H1 (cell line): ENCODE measurements around the gene KLKB1. TPM values are rescaled to one million over a fixed set of nuclear protein-coding genes. Genes with fewer than 3 reads are reported as not detected.

ENCODE experiments used
- NRF1 ChIP-seq: IDR thresholded peaks from 2 replicates; pipeline ENCODE4 v1.6.1; 2011; ENCODE audit warnings: mild to moderate bottlenecking, low read depth, low read length, improper control_type of control experiment
- SIRT6 ChIP-seq: IDR thresholded peaks from one replicate; pipeline ENCODE4 v1.7.1; 2012; ENCODE audit warnings: low read length, inconsistent platforms
- SIX5 ChIP-seq: IDR thresholded peaks from 2 replicates; pipeline ENCODE4 v1.6.1; 2011; ENCODE audit warnings: mild to moderate bottlenecking, low read depth, low read length
- ZNF274 ChIP-seq: IDR thresholded peaks from 2 replicates; pipeline ENCODE4 v1.7.0; 2012; ENCODE audit warnings: low read length, borderline replicate concordance; ENCODE audit errors: extremely low read depth
- polyA plus RNA-seq, 7 experiments: library from polyadenylated mRNA; depleted of rRNA in 3 of 7; stranded (reverse) in 5 of 7; unstranded in 2 of 7; fragments of >200 nt in 5 of 7; fragments of 200-250 nt in 2 of 7; gene quantifications; 1 replicate in 5 of 7; 2 replicates in 1 of 7; 4 replicates in 1 of 7; pipeline versions ENCODE4 v1.2.1 to v1.2.3, GENCODE V29; 2011 to 2013; ENCODE audit warnings: missing spikeins in 2 of 7, mixed read lengths in 2 of 7
- total RNA-seq: library from RNA; stranded (reverse); fragmentation: NEBNext Ultra II Directional; extraction: Animal tissue kit (Norgen Biotek cat#: 25700); gene quantifications from 2 replicates; pipeline ENCODE4 v1.2.1, GENCODE V29; 2021
- TF ChIP-seq, protein P1 (sequence below): fragments of 300-600 bp; sonication (generic); IDR thresholded peaks from 2 replicates; pipeline ENCODE4 v1.7.1; 2012; ENCODE audit warnings: low read length, moderate library complexity, mild to moderate bottlenecking, inconsistent platforms; ENCODE audit not compliant: insufficient replicate concordance

KLKB1 gene
- total and polyA plus RNA-seq, 2 of the 8 experiments (the other 6 are each of a cell fraction or from before 2014, with no cell fraction given): 12.0 to 20.9 TPM

- TF ChIP-seq, protein P1, sequence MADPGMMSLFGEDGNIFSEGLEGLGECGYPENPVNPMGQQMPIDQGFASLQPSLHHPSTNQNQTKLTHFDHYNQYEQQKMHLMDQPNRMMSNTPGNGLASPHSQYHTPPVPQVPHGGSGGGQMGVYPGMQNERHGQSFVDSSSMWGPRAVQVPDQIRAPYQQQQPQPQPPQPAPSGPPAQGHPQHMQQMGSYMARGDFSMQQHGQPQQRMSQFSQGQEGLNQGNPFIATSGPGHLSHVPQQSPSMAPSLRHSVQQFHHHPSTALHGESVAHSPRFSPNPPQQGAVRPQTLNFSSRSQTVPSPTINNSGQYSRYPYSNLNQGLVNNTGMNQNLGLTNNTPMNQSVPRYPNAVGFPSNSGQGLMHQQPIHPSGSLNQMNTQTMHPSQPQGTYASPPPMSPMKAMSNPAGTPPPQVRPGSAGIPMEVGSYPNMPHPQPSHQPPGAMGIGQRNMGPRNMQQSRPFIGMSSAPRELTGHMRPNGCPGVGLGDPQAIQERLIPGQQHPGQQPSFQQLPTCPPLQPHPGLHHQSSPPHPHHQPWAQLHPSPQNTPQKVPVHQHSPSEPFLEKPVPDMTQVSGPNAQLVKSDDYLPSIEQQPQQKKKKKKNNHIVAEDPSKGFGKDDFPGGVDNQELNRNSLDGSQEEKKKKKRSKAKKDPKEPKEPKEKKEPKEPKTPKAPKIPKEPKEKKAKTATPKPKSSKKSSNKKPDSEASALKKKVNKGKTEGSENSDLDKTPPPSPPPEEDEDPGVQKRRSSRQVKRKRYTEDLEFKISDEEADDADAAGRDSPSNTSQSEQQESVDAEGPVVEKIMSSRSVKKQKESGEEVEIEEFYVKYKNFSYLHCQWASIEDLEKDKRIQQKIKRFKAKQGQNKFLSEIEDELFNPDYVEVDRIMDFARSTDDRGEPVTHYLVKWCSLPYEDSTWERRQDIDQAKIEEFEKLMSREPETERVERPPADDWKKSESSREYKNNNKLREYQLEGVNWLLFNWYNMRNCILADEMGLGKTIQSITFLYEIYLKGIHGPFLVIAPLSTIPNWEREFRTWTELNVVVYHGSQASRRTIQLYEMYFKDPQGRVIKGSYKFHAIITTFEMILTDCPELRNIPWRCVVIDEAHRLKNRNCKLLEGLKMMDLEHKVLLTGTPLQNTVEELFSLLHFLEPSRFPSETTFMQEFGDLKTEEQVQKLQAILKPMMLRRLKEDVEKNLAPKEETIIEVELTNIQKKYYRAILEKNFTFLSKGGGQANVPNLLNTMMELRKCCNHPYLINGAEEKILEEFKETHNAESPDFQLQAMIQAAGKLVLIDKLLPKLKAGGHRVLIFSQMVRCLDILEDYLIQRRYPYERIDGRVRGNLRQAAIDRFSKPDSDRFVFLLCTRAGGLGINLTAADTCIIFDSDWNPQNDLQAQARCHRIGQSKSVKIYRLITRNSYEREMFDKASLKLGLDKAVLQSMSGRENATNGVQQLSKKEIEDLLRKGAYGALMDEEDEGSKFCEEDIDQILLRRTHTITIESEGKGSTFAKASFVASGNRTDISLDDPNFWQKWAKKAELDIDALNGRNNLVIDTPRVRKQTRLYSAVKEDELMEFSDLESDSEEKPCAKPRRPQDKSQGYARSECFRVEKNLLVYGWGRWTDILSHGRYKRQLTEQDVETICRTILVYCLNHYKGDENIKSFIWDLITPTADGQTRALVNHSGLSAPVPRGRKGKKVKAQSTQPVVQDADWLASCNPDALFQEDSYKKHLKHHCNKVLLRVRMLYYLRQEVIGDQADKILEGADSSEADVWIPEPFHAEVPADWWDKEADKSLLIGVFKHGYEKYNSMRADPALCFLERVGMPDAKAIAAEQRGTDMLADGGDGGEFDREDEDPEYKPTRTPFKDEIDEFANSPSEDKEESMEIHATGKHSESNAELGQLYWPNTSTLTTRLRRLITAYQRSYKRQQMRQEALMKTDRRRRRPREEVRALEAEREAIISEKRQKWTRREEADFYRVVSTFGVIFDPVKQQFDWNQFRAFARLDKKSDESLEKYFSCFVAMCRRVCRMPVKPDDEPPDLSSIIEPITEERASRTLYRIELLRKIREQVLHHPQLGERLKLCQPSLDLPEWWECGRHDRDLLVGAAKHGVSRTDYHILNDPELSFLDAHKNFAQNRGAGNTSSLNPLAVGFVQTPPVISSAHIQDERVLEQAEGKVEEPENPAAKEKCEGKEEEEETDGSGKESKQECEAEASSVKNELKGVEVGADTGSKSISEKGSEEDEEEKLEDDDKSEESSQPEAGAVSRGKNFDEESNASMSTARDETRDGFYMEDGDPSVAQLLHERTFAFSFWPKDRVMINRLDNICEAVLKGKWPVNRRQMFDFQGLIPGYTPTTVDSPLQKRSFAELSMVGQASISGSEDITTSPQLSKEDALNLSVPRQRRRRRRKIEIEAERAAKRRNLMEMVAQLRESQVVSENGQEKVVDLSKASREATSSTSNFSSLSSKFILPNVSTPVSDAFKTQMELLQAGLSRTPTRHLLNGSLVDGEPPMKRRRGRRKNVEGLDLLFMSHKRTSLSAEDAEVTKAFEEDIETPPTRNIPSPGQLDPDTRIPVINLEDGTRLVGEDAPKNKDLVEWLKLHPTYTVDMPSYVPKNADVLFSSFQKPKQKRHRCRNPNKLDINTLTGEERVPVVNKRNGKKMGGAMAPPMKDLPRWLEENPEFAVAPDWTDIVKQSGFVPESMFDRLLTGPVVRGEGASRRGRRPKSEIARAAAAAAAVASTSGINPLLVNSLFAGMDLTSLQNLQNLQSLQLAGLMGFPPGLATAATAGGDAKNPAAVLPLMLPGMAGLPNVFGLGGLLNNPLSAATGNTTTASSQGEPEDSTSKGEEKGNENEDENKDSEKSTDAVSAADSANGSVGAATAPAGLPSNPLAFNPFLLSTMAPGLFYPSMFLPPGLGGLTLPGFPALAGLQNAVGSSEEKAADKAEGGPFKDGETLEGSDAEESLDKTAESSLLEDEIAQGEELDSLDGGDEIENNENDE: no peak
- TF ChIP-seq SIRT6: no peak
- no peak for TF ChIP-seq ZNF274
- no peak for TF ChIP-seq SIX5
- TF ChIP-seq NRF1: no peak
These were observed 23.2 kb upstream of the KLKB1 start (continued) for GRCh38 chr4:186204103-186204559.
